Stimulated activated CD8-positive, alpha-beta memory T cell treated with anti-CD3 and anti-CD28 coated beads, Interleukin-4, amount 100 ng/mL, for 1 hour (primary cell): ENCODE data around the gene B4GALNT1.

Experiments used
- DNase-seq, 2 donors: peaks; one replicate each; pipeline ENCODE4 v3.0.0-alpha.2; 2020; ENCODE audit warnings: low read depth in 2 of 2, low spot score in 1 of 2

Gene B4GALNT1

GRCh38 chr12:57586832-57587429 lies 46.1 kb downstream of the B4GALNT1 start:
- no peak for DNase-seq

GRCh38 chr12:57586128-57586527 lies 46.9 kb downstream of the B4GALNT1 start:
- no peak for DNase-seq

GRCh38 chr12:57585156-57585555 lies 47.8 kb downstream of the B4GALNT1 start:
- no peak for DNase-seq

- DNase-seq = no peak
Measured at GRCh38 chr12:57584690-57585089, 48.3 kb downstream of the B4GALNT1 start.

- DNase-seq = no peak
Measured at GRCh38 chr12:57584050-57584449, 49.0 kb downstream of the B4GALNT1 start.

GRCh38 chr12:57583008-57583831 lies 49.8 kb downstream of the B4GALNT1 start:
- peak in 1 of 2 donors; percentile 47 for DNase-seq

- no peak for DNase-seq
Measured at GRCh38 chr12:57582440-57582839, 50.6 kb downstream of the B4GALNT1 start.

- no peak for DNase-seq
Measured at GRCh38 chr12:57581802-57582201, 51.2 kb downstream of the B4GALNT1 start.

GRCh38 chr12:57580466-57580795 lies 52.6 kb downstream of the B4GALNT1 start:
- DNase-seq = no peak

- no peak for DNase-seq
Measured at GRCh38 chr12:57579677-57580465, 53.1 kb downstream of the B4GALNT1 start.

GRCh38 chr12:57579011-57579410 lies 54.0 kb downstream of the B4GALNT1 start:
- no peak for DNase-seq

- DNase-seq = no peak
Measured at GRCh38 chr12:57577981-57578758, 54.8 kb downstream of the B4GALNT1 start.

GRCh38 chr12:57576613-57577160 lies 56.3 kb downstream of the B4GALNT1 start:
- no peak for DNase-seq
